Measurements from ENCODE around the gene DNAJC15.
"Not testable (repeated sequence)": the region's sequence is repeated elsewhere in the genome, so short reads cannot be mapped to it uniquely, and the experiment has no call there.

DNAJC15 gene

DNA sequence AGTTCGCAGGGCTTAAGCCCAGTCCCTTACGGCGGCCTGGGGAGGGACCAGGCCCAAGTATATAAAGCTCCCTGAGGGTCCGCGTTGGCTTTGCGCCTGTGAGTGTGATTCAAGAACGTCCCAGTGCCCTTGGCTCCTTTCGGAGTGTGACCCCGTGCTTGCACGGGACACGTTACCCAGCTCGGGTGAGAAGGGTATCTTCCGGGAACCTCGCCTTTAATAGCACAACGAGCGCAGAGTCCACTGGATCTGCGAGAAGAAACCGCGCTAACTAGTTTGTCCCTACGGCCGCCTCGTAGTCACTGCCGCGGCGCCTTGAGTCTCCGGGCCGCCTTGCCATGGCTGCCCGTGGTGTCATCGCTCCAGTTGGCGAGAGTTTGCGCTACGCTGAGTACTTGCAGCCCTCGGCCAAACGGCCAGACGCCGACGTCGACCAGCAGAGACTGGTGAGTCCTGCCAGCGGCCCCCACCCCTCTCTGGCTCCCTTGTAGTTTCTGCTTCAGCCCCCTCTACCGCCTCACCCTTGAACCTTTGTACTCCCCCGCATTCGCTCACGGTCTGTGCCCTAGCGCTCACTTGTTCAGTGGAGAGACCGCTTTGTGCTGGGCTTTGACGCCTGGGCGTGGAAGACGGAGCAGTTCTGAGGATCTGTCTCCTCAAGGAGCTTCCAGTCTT lies at the start of gene DNAJC15:
DNAJC15 (plus strand) TSS at position 298 of the 675 bp plus-strand sequence; CDS start at position 339, 41 bp downstream.
- no peaks in the 10 kb centered on the region for H3K4me1 ChIP-seq (ENCODE audit: insufficient read depth, low read length)
- no peaks in the 10 kb centered on the region for H3K36me3 ChIP-seq (ENCODE audit: insufficient read depth, low read length)
- H3K27me3 ChIP-seq (ENCODE audit: insufficient read depth, low read length), result peaks cover 2% of the 10 kb centered on the region
- no peaks in the 10 kb centered on the region for H3K9me3 ChIP-seq (ENCODE audit: low read length)
- no peak within 1 kb of the TSS for H2AFZ ChIP-seq (ENCODE audit: low read depth, low read length)
- no peak within 1 kb of the TSS for H3K4me3 ChIP-seq (ENCODE audit: low read length)

- no peaks in the 10 kb centered on the region for H3K27me3 ChIP-seq (ENCODE audit: insufficient read depth, low read length)
- no peaks in the 10 kb centered on the region for H3K36me3 ChIP-seq (ENCODE audit: insufficient read depth, low read length)
- H3K9me3 ChIP-seq (ENCODE audit: low read length), result no peaks in the 10 kb centered on the region
- H3K4me3 ChIP-seq (ENCODE audit: low read length), result no peak overlapping the region
- no peak overlapping the region for H2AFZ ChIP-seq (ENCODE audit: low read depth, low read length)
- no peaks in the 10 kb centered on the region for H3K4me1 ChIP-seq (ENCODE audit: insufficient read depth, low read length)
These were observed 47.3 kb upstream of the DNAJC15 start for GRCh38 chr13:42976066-42976465.

DNA sequence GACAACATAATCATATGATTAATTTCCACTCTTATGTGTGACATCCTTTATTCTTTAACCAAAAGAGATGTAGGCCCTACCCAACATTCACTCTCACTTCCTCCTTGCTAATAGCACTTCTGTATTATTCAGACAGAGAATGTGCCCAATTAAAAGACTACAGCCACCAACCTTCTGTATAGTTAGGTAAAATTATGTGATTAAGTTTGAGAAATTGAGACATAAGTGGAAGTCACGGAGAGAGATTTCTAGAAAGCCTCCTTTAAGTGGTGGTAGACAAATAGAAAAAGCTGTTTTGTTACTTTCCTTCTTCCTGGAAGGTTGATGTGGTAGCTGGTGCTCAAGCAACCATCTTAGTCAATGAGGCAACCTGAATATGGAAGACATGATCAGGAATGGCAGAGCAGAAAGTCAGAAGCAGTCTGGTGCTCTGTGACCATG lies 46.1 kb upstream of the DNAJC15 start:
- Histone ChIP-seq H3K27me3 (ENCODE audit: insufficient read depth, low read length) (no peaks in the 10 kb centered on the region), H3K4me1 (ENCODE audit: insufficient read depth, low read length) (no peaks in the 10 kb centered on the region), H2AFZ (ENCODE audit: low read depth, low read length) (no peak overlapping the region), H3K4me3 (ENCODE audit: low read length) (no peak overlapping the region), H3K9me3 (ENCODE audit: low read length) (no peaks in the 10 kb centered on the region), H3K36me3 (ENCODE audit: insufficient read depth, low read length) (no peaks in the 10 kb centered on the region)

- no peak overlapping the region for H2AFZ ChIP-seq (ENCODE audit: low read depth, low read length)
- no peaks in the 10 kb centered on the region for H3K4me1 ChIP-seq (ENCODE audit: insufficient read depth, low read length)
- H3K4me3 ChIP-seq (ENCODE audit: low read length), result no peak overlapping the region
- no peaks in the 10 kb centered on the region for H3K36me3 ChIP-seq (ENCODE audit: insufficient read depth, low read length)
- no peaks in the 10 kb centered on the region for H3K27me3 ChIP-seq (ENCODE audit: insufficient read depth, low read length)
- no peaks in the 10 kb centered on the region for H3K9me3 ChIP-seq (ENCODE audit: low read length)
These were observed 42.1 kb upstream of the DNAJC15 start for GRCh38 chr13:42981317-42981716.

- H3K27me3 ChIP-seq (ENCODE audit: insufficient read depth, low read length), result no peaks in the 10 kb centered on the region
- no peak overlapping the region for H2AFZ ChIP-seq (ENCODE audit: low read depth, low read length)
- no peak overlapping the region for H3K4me3 ChIP-seq (ENCODE audit: low read length)
- no peaks in the 10 kb centered on the region for H3K9me3 ChIP-seq (ENCODE audit: low read length)
- no peaks in the 10 kb centered on the region for H3K4me1 ChIP-seq (ENCODE audit: insufficient read depth, low read length)
- no peaks in the 10 kb centered on the region for H3K36me3 ChIP-seq (ENCODE audit: insufficient read depth, low read length)
These were observed 41.5 kb upstream of the DNAJC15 start for GRCh38 chr13:42981853-42982252.

- no peaks in the 10 kb centered on the region for H3K36me3 ChIP-seq (ENCODE audit: insufficient read depth, low read length)
- H3K9me3 ChIP-seq (ENCODE audit: low read length), result no peaks in the 10 kb centered on the region
- no peak overlapping the region for H3K4me3 ChIP-seq (ENCODE audit: low read length)
- H3K27me3 ChIP-seq (ENCODE audit: insufficient read depth, low read length), result no peaks in the 10 kb centered on the region
- H2AFZ ChIP-seq (ENCODE audit: low read depth, low read length), result no peak overlapping the region
- H3K4me1 ChIP-seq (ENCODE audit: insufficient read depth, low read length), result no peaks in the 10 kb centered on the region
These were observed 39.4 kb upstream of the DNAJC15 start for GRCh38 chr13:42984026-42984425.

- no peak overlapping the region for H3K4me3 ChIP-seq (ENCODE audit: low read length)
- no peak overlapping the region for H2AFZ ChIP-seq (ENCODE audit: low read depth, low read length)
- H3K36me3 ChIP-seq (ENCODE audit: insufficient read depth, low read length), result no peaks in the 10 kb centered on the region
- H3K9me3 ChIP-seq (ENCODE audit: low read length), result no peaks in the 10 kb centered on the region
- H3K27me3 ChIP-seq (ENCODE audit: insufficient read depth, low read length), result no peaks in the 10 kb centered on the region
- H3K4me1 ChIP-seq (ENCODE audit: insufficient read depth, low read length), result no peaks in the 10 kb centered on the region
These were observed 38.7 kb upstream of the DNAJC15 start for GRCh38 chr13:42984691-42985090.

GRCh38 chr13:42985312-42986175 lies 37.8 kb upstream of the DNAJC15 start:
- no peak overlapping the region for H2AFZ ChIP-seq (ENCODE audit: low read depth, low read length)
- H3K4me3 ChIP-seq (ENCODE audit: low read length), result no peak overlapping the region
- H3K4me1 ChIP-seq (ENCODE audit: insufficient read depth, low read length), result peaks cover under 1% of the 10 kb centered on the region
- H3K27me3 ChIP-seq (ENCODE audit: insufficient read depth, low read length), result no peaks in the 10 kb centered on the region
- H3K36me3 ChIP-seq (ENCODE audit: insufficient read depth, low read length), result no peaks in the 10 kb centered on the region
- no peaks in the 10 kb centered on the region for H3K9me3 ChIP-seq (ENCODE audit: low read length)

GRCh38 chr13:42986176-42986574 lies 37.2 kb upstream of the DNAJC15 start:
- Histone ChIP-seq H3K27me3 (ENCODE audit: insufficient read depth, low read length) (peaks cover 4% of the 10 kb centered on the region), H3K36me3 (ENCODE audit: insufficient read depth, low read length) (no peaks in the 10 kb centered on the region), H3K4me3 (ENCODE audit: low read length) (no peak overlapping the region), H2AFZ (ENCODE audit: low read depth, low read length) (no peak overlapping the region), H3K9me3 (ENCODE audit: low read length) (no peaks in the 10 kb centered on the region), H3K4me1 (ENCODE audit: insufficient read depth, low read length) (peaks cover 4% of the 10 kb centered on the region)

GRCh38 chr13:42990291-42991232 lies 32.8 kb upstream of the DNAJC15 start:
- Histone ChIP-seq H3K36me3 (ENCODE audit: insufficient read depth, low read length) (no peaks in the 10 kb centered on the region), H3K27me3 (ENCODE audit: insufficient read depth, low read length) (peaks cover 22% of the 10 kb centered on the region), H3K9me3 (ENCODE audit: low read length) (no peaks in the 10 kb centered on the region), H2AFZ (ENCODE audit: low read depth, low read length) (no peak overlapping the region), H3K4me3 (ENCODE audit: low read length) (no peak overlapping the region), H3K4me1 (ENCODE audit: insufficient read depth, low read length) (peaks cover 7% of the 10 kb centered on the region)

DNA sequence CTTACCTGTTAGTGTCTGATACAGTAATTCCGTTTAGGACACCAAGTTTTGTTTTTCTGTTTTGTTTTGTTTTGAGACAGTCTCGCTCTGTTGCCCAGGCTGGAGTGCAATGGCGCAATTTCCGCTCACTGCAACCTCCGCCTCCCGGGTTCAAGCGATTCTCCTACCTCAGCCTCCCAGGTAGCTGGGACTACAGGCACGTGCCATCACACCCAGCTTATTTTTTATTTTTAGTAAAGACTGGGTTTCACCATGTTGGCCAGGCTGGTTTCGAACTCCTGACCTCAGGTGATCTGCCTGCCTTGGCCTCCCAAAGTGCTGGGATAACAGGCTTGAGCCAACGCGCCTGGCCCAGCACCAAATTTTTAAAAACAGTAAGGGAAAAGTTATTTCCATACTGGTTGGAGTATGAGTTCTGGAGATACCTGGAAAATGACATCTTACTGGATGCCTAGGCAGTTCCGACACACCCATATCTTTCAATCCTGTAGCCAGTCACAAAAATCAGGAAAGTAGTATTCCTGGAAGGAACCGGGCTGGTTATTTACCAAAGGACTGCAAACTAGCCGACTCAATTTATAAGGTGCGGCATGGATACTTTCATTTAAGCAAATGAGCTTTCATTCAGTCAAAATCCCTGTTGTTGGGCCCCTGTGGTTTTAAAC lies 32.0 kb upstream of the DNAJC15 start:
- peaks cover 22% of the 10 kb centered on the region for H3K27me3 ChIP-seq (ENCODE audit: insufficient read depth, low read length)
- not testable (repeated sequence) for H3K4me3 ChIP-seq (ENCODE audit: low read length)

DNA sequence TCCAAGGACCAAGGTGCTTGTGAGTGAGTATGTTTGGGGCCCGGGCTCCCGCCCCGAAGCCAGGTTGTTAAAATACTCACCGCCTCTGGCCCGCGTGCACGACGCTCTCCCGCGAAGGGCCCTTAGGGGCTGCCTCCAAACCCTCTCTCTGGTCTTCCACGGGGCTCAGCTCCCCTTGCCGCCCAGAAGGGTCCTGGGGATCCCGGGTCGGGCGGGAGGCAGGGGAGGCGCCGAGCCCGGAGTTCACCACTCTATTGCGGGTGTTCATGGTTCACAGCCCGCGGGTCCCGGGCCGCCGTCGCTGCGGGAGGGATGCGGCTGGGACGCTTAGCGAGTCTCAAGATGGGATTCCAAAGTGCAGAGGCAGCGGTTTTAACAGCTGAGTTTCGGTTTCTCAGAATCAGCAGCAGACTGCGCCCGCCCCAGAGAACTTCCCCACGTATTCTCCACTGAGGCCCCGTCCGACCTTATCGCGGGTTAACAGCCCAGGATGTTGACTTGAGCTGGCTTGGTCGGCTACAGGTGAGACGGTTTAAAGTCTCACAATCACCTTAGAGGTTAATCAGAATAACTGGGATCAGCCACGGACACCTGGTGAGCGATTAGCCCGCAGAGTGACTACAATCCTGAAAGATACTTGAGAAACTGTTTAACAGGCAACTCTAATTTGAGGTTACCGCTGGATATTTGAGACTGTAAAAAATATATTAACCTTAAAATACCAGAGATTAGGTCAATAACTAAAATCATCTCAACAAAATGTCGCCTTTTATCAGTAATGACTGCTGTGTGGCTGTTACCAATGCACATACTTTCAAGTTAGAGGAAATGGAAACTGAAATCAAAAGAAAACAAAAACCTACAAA lies 31.3 kb upstream of the DNAJC15 start, which contains the start of gene EPSTI1:
EPSTI1 (minus strand) TSS at position 344 of the 866 bp plus-strand sequence; CDS start at position 268, 76 bp downstream.
- no peaks in the 10 kb centered on the region for H3K9me3 ChIP-seq (ENCODE audit: low read length)
- peak within 1 kb of the TSS; percentile 47 for H2AFZ ChIP-seq (ENCODE audit: low read depth, low read length)
- H3K27me3 ChIP-seq (ENCODE audit: insufficient read depth, low read length), result peaks cover 22% of the 10 kb centered on the region
- H3K4me1 ChIP-seq (ENCODE audit: insufficient read depth, low read length), result peaks cover 7% of the 10 kb centered on the region
- H3K36me3 ChIP-seq (ENCODE audit: insufficient read depth, low read length), result no peaks in the 10 kb centered on the region
- peak within 1 kb of the TSS; percentile 1 for H3K4me3 ChIP-seq (ENCODE audit: low read length)

More for the DNA sequence above, 32.0 kb upstream of the DNAJC15 start:
- H3K4me1 ChIP-seq (ENCODE audit: insufficient read depth, low read length); H3K36me3 ChIP-seq (ENCODE audit: insufficient read depth, low read length); H2AFZ ChIP-seq (ENCODE audit: low read depth, low read length); H3K9me3 ChIP-seq (ENCODE audit: low read length): not testable (repeated sequence)

All from neuron (in vitro differentiated cells).